Astrocyte (in vitro differentiated cells and primary cell): Measurements from ENCODE around the gene IL19. TPM values are rescaled to one million over a fixed set of nuclear protein-coding genes. Genes with fewer than 3 reads are reported as not detected.

Source experiments
- DNase-seq: peaks from one replicate; pipeline ENCODE4 v3.0.0-alpha.2; 2010; ENCODE audit warnings: low read depth
- FAIRE-seq: peaks from 2 replicates; lab custom pipeline; 2011; peaks lifted over from hg19 to GRCh38; lab: Jason Lieb, UNC
- H2AFZ ChIP-seq: 2 replicates; pipeline ENCODE4 v1.6.0; 2012; ENCODE audit warnings: low read depth, low read length, inconsistent platforms
- H3K27ac ChIP-seq: 2 replicates; pipeline ENCODE4 v1.5.1; 2011; ENCODE audit warnings: low read depth, low read length, inconsistent platforms
- H3K27me3 ChIP-seq: 2 replicates; pipeline ENCODE4 v1.6.0; 2011; ENCODE audit warnings: low read length, inconsistent platforms; ENCODE audit not compliant: insufficient read depth
- H3K36me3 ChIP-seq: 2 replicates; pipeline ENCODE4 v1.5.1; 2011; ENCODE audit warnings: low read length, inconsistent platforms; ENCODE audit not compliant: insufficient read depth
- H3K4me1 ChIP-seq: 2 replicates; pipeline ENCODE4 v1.5.1; 2011; ENCODE audit warnings: low read length, inconsistent platforms; ENCODE audit not compliant: insufficient read depth
- H3K4me2 ChIP-seq: 2 replicates; pipeline ENCODE4 v1.6.0; 2012; ENCODE audit warnings: low read length, inconsistent platforms
- H3K4me3 ChIP-seq: 2 replicates; pipeline ENCODE4 v1.5.1; 2011; ENCODE audit warnings: low read depth, mild to moderate bottlenecking, low read length, inconsistent platforms; ENCODE audit not compliant: insufficient read depth
- H3K79me2 ChIP-seq: 2 replicates; pipeline ENCODE4 v1.6.0; 2012; ENCODE audit warnings: mild to moderate bottlenecking, low read length, inconsistent platforms; ENCODE audit not compliant: insufficient read depth
- H3K9ac ChIP-seq: 2 replicates; pipeline ENCODE4 v1.6.0; 2012; ENCODE audit warnings: mild to moderate bottlenecking, low read length, inconsistent platforms
- H3K9me3 ChIP-seq: 2 replicates; pipeline ENCODE4 v1.5.1; 2012; ENCODE audit warnings: low read depth, mild to moderate bottlenecking, low read length, inconsistent platforms; ENCODE audit not compliant: insufficient read depth
- H4K20me1 ChIP-seq: 2 replicates; pipeline ENCODE4 v1.6.0; 2012; ENCODE audit warnings: low read length, inconsistent platforms; ENCODE audit not compliant: insufficient read depth
- H3K27ac Mint-ChIP-seq: one replicate; pipeline ENCODE4 v1.8.0; 2021; ENCODE audit warnings: mild to moderate bottlenecking, mixed read lengths; ENCODE audit not compliant: unreplicated experiment
- H3K27me3 Mint-ChIP-seq: one replicate; pipeline ENCODE4 v1.8.0; 2021; ENCODE audit warnings: low read depth, mixed read lengths; ENCODE audit not compliant: unreplicated experiment
- H3K36me3 Mint-ChIP-seq: one replicate; pipeline ENCODE4 v1.8.0; 2021; ENCODE audit warnings: low read depth, mixed read lengths; ENCODE audit not compliant: unreplicated experiment
- H3K4me1 Mint-ChIP-seq: one replicate; pipeline ENCODE4 v1.8.0; 2021; ENCODE audit warnings: low read depth, mixed read lengths; ENCODE audit not compliant: unreplicated experiment
- H3K4me3 Mint-ChIP-seq: one replicate; pipeline ENCODE4 v1.8.0; 2021; ENCODE audit warnings: mild to moderate bottlenecking, moderate library complexity, mixed read lengths; ENCODE audit not compliant: unreplicated experiment
- H3K9me3 Mint-ChIP-seq: one replicate; pipeline ENCODE4 v1.8.0; 2021; ENCODE audit warnings: mild to moderate bottlenecking, mixed read lengths; ENCODE audit not compliant: unreplicated experiment
- CTCF ChIP-seq: IDR thresholded peaks from 2 replicates; pipeline ENCODE4 v1.5.1; 2011; ENCODE audit warnings: low read depth, mild to moderate bottlenecking, inconsistent platforms, low read length, moderate library complexity; ENCODE audit not compliant: insufficient read depth
- EZH2 ChIP-seq: IDR thresholded peaks from 2 replicates; pipeline ENCODE4 v1.6.1; 2012; ENCODE audit warnings: mild to moderate bottlenecking, low read length, inconsistent platforms; ENCODE audit not compliant: insufficient read depth
- total RNA-seq: library from RNA; stranded (reverse); gene quantifications from 2 replicates; pipeline ENCODE4 v1.2.1, GENCODE V29; 2021

IL19 gene
- total RNA-seq, 1 donor from 2014 or later = 0.23 TPM

- Histone ChIP-seq H3K9ac (no peak overlapping the region), H3K4me3 (no peak overlapping the region), H3K27me3 (peaks cover 2% of the 10 kb centered on the region), H2AFZ (no peak overlapping the region), H3K4me1 (no peaks in the 10 kb centered on the region), H3K36me3 (no peaks in the 10 kb centered on the region), H3K4me2 (no peak overlapping the region), H3K9me3 (no peaks in the 10 kb centered on the region), H4K20me1 (no peaks in the 10 kb centered on the region), H3K27ac (no peak overlapping the region), H3K79me2 (no peaks in the 10 kb centered on the region)
- Mint-ChIP-seq H3K9me3 (peaks cover 3% of the 10 kb centered on the region), H3K4me3 (no peak overlapping the region), H3K4me1 (no peaks in the 10 kb centered on the region), H3K36me3 (no peaks in the 10 kb centered on the region), H3K27me3 (peaks cover 4% of the 10 kb centered on the region), H3K27ac (no peak overlapping the region)
- DNase-seq = peak; percentile 64
- TF ChIP-seq EZH2 = no peak
- FAIRE-seq = no peak
Observed at GRCh38 chr1:206814716-206815341, 44.3 kb downstream of the IL19 start.

GRCh38 chr1:206816390-206817287 is 46.1 kb downstream of the IL19 start:
- Histone ChIP-seq H3K9me3 (no peaks in the 10 kb centered on the region), H3K4me2 (no peak overlapping the region), H4K20me1 (no peaks in the 10 kb centered on the region), H3K36me3 (no peaks in the 10 kb centered on the region), H3K27me3 (peaks cover 3% of the 10 kb centered on the region), H3K79me2 (no peaks in the 10 kb centered on the region), H3K9ac (no peak overlapping the region), H2AFZ (no peak overlapping the region), H3K27ac (no peak overlapping the region), H3K4me1 (no peaks in the 10 kb centered on the region), H3K4me3 (no peak overlapping the region)
- no peaks in the 10 kb centered on the region for H3K36me3 Mint-ChIP-seq
- H3K27me3 Mint-ChIP-seq = peaks cover 4% of the 10 kb centered on the region
- peaks cover 3% of the 10 kb centered on the region for H3K9me3 Mint-ChIP-seq
- H3K4me3 Mint-ChIP-seq = no peak overlapping the region
- TF ChIP-seq CTCF = no peak
- no peak for TF ChIP-seq EZH2
- no peak overlapping the region for H3K27ac Mint-ChIP-seq
- FAIRE-seq (peak; percentile 50), DNase-seq (no peak)
- H3K4me1 Mint-ChIP-seq = no peaks in the 10 kb centered on the region

GRCh38 chr1:206821493-206821892 is 50.9 kb downstream of the IL19 start:
- no peak for DNase-seq
- Mint-ChIP-seq H3K9me3 (no peaks in the 10 kb centered on the region), H3K27ac (no peak overlapping the region), H3K27me3 (peaks cover 4% of the 10 kb centered on the region), H3K36me3 (no peaks in the 10 kb centered on the region), H3K4me3 (no peak overlapping the region), H3K4me1 (peaks cover 15% of the 10 kb centered on the region)
- H3K27ac ChIP-seq = no peak overlapping the region
- no peaks in the 10 kb centered on the region for H3K9me3 ChIP-seq
- TF ChIP-seq EZH2 (no peak), CTCF (no peak)
- no peaks in the 10 kb centered on the region for H3K79me2 ChIP-seq
- FAIRE-seq = no peak
- peaks cover 4% of the 10 kb centered on the region for H3K4me1 ChIP-seq
- no peak overlapping the region for H3K4me3 ChIP-seq
- no peak overlapping the region for H3K9ac ChIP-seq
- peaks cover 3% of the 10 kb centered on the region for H3K27me3 ChIP-seq
- no peaks in the 10 kb centered on the region for H3K36me3 ChIP-seq
- no peak overlapping the region for H3K4me2 ChIP-seq
- no peaks in the 10 kb centered on the region for H4K20me1 ChIP-seq
- H2AFZ ChIP-seq = no peak overlapping the region
